PC-3 (cell line): Measurements from ENCODE around the gene IRX4. TPM values are rescaled to one million over a fixed set of nuclear protein-coding genes. Genes with fewer than 3 reads are reported as not detected.

ENCODE experiments used
- ATAC-seq: fragments of 200-7000 bp; cut with Tn5 transposase; 2 replicates; pipeline ENCODE4 v1.9.1; 2020; ENCODE audit warnings: mild to moderate bottlenecking, moderate library complexity
- BruUV-seq: library from RNA; stranded (reverse); fragments of 400-500 nt; replicated peaks from 2 replicates; lab custom pipeline; 2021; lab: Mats Ljungman, UMichigan
- CTCF ChIA-PET: fragments of 300-600 bp; sonication (Branson Sonifier 250); formaldehyde crosslinking; loops from one replicate; lab custom pipeline; 2022; ENCODE audit warnings: antibody characterized with exemption; lab: Charles Lee
- POLR2A ChIA-PET: fragments of 300-600 bp; sonication (Branson Sonifier 250); formaldehyde crosslinking; loops from one replicate; lab custom pipeline; 2022; ENCODE audit warnings: antibody characterized with exemption; ENCODE audit not compliant: unreplicated experiment; lab: Charles Lee
- DNase-seq: peaks from one replicate; pipeline ENCODE4 v3.0.0-alpha.2; 2015
- H2AFZ ChIP-seq: fragments of 300-600 bp; sonication (generic); 2 replicates; pipeline ENCODE4 v1.6.0; 2016; ENCODE audit warnings: antibody characterized with exemption, low read length
- H3F3A ChIP-seq: fragments of 300-600 bp; sonication (generic); one replicate; pipeline ENCODE4 v1.6.0; 2017; ENCODE audit warnings: antibody characterized with exemption, low read length, control low read depth, mild to moderate bottlenecking; ENCODE audit not compliant: unreplicated experiment
- H3K27ac ChIP-seq: fragments of 300-600 bp; sonication (generic); 2 replicates; pipeline ENCODE4 v1.5.1; 2016; ENCODE audit warnings: mild to moderate bottlenecking, low read length
- H3K27me3 ChIP-seq: fragments of 300-600 bp; sonication (generic); 2 replicates; pipeline ENCODE4 v1.6.1; 2016; ENCODE audit warnings: low read length, mixed read lengths
- H3K36me3 ChIP-seq: fragments of 300-600 bp; sonication (generic); 2 replicates; pipeline ENCODE4 v1.6.1; 2016; ENCODE audit warnings: low read depth, mixed run types, low read length, mixed read lengths
- H3K4me1 ChIP-seq: fragments of 300-600 bp; sonication (generic); 2 replicates; pipeline ENCODE4 v1.5.1; 2016; ENCODE audit warnings: low read length; ENCODE audit not compliant: insufficient read depth
- H3K4me2 ChIP-seq: fragments of 300-600 bp; sonication (generic); 2 replicates; pipeline ENCODE4 v1.6.0; 2016; ENCODE audit warnings: low read length
- H3K4me3 ChIP-seq: fragments of 300-600 bp; sonication (generic); 2 replicates; pipeline ENCODE4 v1.5.1; 2016; ENCODE audit warnings: mild to moderate bottlenecking, low read length, mixed read lengths
- H3K79me2 ChIP-seq: fragments of 300-600 bp; sonication (generic); 2 replicates; pipeline ENCODE4 v1.6.1; 2017; ENCODE audit warnings: low read length, mixed read lengths
- H3K9ac ChIP-seq: fragments of 300-600 bp; sonication (generic); 2 replicates; pipeline ENCODE4 v1.6.0; 2016; ENCODE audit warnings: mild to moderate bottlenecking, low read length
- H3K9me2 ChIP-seq: fragments of 300-600 bp; sonication (generic); replicated peaks from 2 replicates; pipeline ENCODE4 v1.6.1; 2016; ENCODE audit warnings: mixed run types, low read length, mixed read lengths
- H3K9me3 ChIP-seq: fragments of 300-600 bp; sonication (generic); 2 replicates; pipeline ENCODE4 v1.6.1; 2016; ENCODE audit warnings: low read length, mixed read lengths
- H4K20me1 ChIP-seq: fragments of 300-600 bp; sonication (generic); 2 replicates; pipeline ENCODE4 v1.6.1; 2016; ENCODE audit warnings: low read length, mixed read lengths
- EZH2 ChIP-seq: fragments of 300-600 bp; sonication (generic); IDR thresholded peaks from one replicate; pipeline ENCODE4 v1.6.1; 2017; ENCODE audit warnings: antibody characterized with exemption, mild to moderate bottlenecking, low read length; ENCODE audit not compliant: unreplicated experiment
- EZH2phosphoT487 ChIP-seq: fragments of 300-600 bp; sonication (generic); IDR thresholded peaks from 2 replicates; pipeline ENCODE4 v1.6.1; 2018; ENCODE audit warnings: mild to moderate bottlenecking, antibody characterized with exemption, low read length, borderline replicate concordance
- intact Hi-C: fragments of 100-400 bp; cut with micrococcal nuclease; formaldehyde crosslinking; loops from 2 replicates; pipeline ENCODE4 v1.9.0; 2023
- total RNA-seq: library from RNA; depleted of rRNA; stranded (reverse); fragments of >200 nt; gene quantifications from 2 replicates; pipeline ENCODE4 v1.2.3, GENCODE V29; 2014
- TF ChIP-seq, protein P1 (sequence below): fragments of 300-600 bp; sonication (generic); conservative IDR thresholded peaks from 2 replicates; pipeline ENCODE4 v1.5.1; 2017; ENCODE audit warnings: antibody characterized with exemption, low read depth, mild to moderate bottlenecking, low read length

IRX4 gene
- total RNA-seq, 1 experiment from 2014 or later, result not detected

GRCh38 chr5:1847611-1848010 is 35.1 kb downstream of the IRX4 start:
- DNase-seq (no peak), ATAC-seq (no peak)
- intact Hi-C loops, result no loop called here
- TF ChIP-seq EZH2phosphoT487 (no peak), EZH2 (no peak)
- TF ChIP-seq, protein P1, sequence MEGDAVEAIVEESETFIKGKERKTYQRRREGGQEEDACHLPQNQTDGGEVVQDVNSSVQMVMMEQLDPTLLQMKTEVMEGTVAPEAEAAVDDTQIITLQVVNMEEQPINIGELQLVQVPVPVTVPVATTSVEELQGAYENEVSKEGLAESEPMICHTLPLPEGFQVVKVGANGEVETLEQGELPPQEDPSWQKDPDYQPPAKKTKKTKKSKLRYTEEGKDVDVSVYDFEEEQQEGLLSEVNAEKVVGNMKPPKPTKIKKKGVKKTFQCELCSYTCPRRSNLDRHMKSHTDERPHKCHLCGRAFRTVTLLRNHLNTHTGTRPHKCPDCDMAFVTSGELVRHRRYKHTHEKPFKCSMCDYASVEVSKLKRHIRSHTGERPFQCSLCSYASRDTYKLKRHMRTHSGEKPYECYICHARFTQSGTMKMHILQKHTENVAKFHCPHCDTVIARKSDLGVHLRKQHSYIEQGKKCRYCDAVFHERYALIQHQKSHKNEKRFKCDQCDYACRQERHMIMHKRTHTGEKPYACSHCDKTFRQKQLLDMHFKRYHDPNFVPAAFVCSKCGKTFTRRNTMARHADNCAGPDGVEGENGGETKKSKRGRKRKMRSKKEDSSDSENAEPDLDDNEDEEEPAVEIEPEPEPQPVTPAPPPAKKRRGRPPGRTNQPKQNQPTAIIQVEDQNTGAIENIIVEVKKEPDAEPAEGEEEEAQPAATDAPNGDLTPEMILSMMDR, result no peak
- Histone ChIP-seq H3K36me3 (no peaks in the 10 kb centered on the region), H3K4me1 (no peaks in the 10 kb centered on the region), H3K4me3 (no peak overlapping the region), H3K9me3 (no peaks in the 10 kb centered on the region), H3K9me2 (no peaks in the 10 kb centered on the region), H3F3A (no peaks in the 10 kb centered on the region), H3K27ac (no peak overlapping the region), H3K27me3 (0 out of 2 replicates have a peak, but pooled peaks cover 9% of the 10 kb centered on the region), H3K9ac (no peak overlapping the region), H2AFZ (no peak overlapping the region), H3K79me2 (no peaks in the 10 kb centered on the region), H4K20me1 (no peaks in the 10 kb centered on the region), H3K4me2 (no peak overlapping the region)
- ChIA-PET CTCF (no interaction called here), POLR2A (no interaction called here)
- BruUV-seq, result no TSS peak

GRCh38 chr5:1847056-1847455 is 35.7 kb downstream of the IRX4 start:
- no peaks in the 10 kb centered on the region for H3K36me3 ChIP-seq
- no peak for DNase-seq
- H3K4me2 ChIP-seq, result no peak overlapping the region
- no peak overlapping the region for H3K27ac ChIP-seq
- H3K9me3 ChIP-seq, result no peaks in the 10 kb centered on the region
- H3K4me3 ChIP-seq, result no peak overlapping the region
- H3K9me2 ChIP-seq, result no peaks in the 10 kb centered on the region
- no peaks in the 10 kb centered on the region for H4K20me1 ChIP-seq
- no peak for ATAC-seq
- POLR2A ChIA-PET, result no interaction called here
- H3K27me3 ChIP-seq, result 0 out of 2 replicates have a peak, but pooled peaks cover 9% of the 10 kb centered on the region
- no peaks in the 10 kb centered on the region for H3F3A ChIP-seq
- H3K9ac ChIP-seq, result no peak overlapping the region
- no peaks in the 10 kb centered on the region for H3K79me2 ChIP-seq
- no peak for TF ChIP-seq EZH2phosphoT487
- TF ChIP-seq, protein P1, result no peak
- TF ChIP-seq EZH2, result no peak
- CTCF ChIA-PET, result no interaction called here
- no peak overlapping the region for H2AFZ ChIP-seq
- BruUV-seq, result no TSS peak
- intact Hi-C loops, result no loop called here
- no peaks in the 10 kb centered on the region for H3K4me1 ChIP-seq

- Histone ChIP-seq H3K27ac (no peak overlapping the region), H3K9ac (no peak overlapping the region), H3K27me3 (0 out of 2 replicates have a peak, but pooled peaks cover 9% of the 10 kb centered on the region), H3K79me2 (no peaks in the 10 kb centered on the region), H3F3A (no peaks in the 10 kb centered on the region), H3K9me2 (no peaks in the 10 kb centered on the region), H3K4me2 (no peak overlapping the region), H3K4me3 (no peak overlapping the region), H3K4me1 (no peaks in the 10 kb centered on the region), H2AFZ (no peak overlapping the region), H3K9me3 (no peaks in the 10 kb centered on the region), H4K20me1 (no peaks in the 10 kb centered on the region), H3K36me3 (no peaks in the 10 kb centered on the region)
- intact Hi-C loops, result no loop called here
- ChIA-PET POLR2A (no interaction called here), CTCF (no interaction called here)
- BruUV-seq, result no TSS peak
- DNase-seq (no peak), ATAC-seq (no peak)
- no peak for TF ChIP-seq EZH2
- TF ChIP-seq EZH2phosphoT487, result no peak
- TF ChIP-seq, protein P1, result no peak
These were observed 36.1 kb downstream of the IRX4 start for GRCh38 chr5:1846583-1846982.
